CD4-positive, alpha-beta T cell treated with Interleukin-17A for 4 hours (primary cell): ENCODE measurements around the gene ZDHHC13.

Source experiments
- DNase-seq: peaks from one replicate; pipeline ENCODE4 v3.0.0-alpha.2; 2020; ENCODE audit warnings: mixed read lengths

ZDHHC13 gene

DNA sequence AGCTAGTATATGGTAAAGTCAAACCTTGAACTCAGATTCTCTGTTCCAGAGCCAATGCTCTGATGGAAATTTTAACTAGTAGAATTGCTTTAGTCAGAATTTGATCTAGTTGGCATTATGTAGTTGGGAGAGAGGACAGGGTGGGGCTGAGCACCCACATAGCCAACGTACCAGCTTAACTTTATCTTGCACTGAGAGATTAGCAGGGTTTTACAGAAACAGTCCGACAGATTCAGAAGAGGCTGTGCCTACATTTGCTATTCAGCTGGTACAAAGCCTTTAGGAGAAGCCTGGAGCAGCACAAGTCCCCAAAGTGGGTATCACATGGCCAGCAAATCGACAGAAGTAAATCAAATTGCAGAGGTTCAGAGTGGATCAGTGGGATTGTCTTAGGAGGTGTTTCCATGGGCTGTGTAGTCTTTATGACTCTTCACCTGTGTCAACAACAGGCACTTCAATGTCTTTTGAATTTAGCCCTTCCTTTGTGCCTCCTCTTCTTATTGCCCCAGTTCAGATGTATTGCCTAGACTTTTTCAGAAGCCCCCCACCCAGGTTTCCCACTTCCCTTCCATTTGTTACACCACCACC, 92.1 kb downstream of the ZDHHC13 start:
- DNase-seq, result no peak

DNA sequence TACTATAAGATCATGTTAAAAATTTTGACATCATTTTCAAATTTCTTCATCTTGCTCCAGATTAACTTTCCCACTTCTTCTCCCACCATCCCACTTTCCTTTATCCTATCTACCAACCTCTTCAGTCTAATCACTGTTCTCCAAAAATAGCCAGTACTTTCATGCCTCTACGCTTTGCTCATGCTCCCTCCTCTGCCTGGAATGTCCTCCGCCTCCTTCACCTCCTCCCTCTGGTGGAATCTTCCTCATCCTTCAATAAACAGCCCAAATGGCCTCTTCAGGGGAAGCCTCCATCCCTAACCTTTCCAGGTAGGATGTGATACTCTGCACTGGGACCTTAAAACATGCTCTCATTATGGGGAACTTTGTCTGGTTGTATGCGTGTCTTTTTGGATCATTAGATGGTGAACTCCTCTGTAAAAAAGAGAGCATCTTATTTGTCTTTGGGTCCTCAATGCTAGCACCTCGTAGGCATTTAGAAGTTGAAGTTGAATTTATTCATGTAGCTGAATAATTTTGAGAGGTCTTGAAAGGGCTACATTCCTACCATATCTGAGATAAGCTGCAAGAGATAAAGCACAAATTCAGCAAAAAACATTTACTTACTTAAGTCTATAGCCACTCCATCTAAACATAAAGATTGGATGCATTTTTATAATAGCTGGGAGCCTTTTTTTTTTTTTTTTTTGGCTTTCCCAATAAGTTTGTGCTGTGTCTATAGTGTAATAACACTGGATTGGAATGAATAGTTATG, 92.8 kb downstream of the ZDHHC13 start:
- no peak for DNase-seq

DNA sequence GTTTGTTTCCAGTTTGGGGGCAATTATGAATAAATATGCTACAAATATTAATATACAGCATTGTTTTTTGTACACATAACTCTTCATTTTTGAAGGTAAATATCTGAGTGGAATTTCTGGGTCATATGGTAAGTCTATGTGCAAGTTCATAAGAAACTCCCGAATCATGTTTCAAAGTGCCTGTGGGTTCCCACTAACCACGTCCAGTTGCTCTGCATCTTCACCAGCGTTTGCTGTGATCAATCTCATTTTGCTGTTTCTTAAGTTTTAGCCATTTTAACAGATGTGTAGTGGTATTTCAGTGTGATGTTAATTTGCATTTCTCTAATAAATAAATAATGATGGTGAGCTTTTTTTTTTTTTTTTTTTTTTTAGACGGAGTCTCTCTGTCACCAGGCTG, 99.1 kb downstream of the ZDHHC13 start:
- no peak for DNase-seq

DNA sequence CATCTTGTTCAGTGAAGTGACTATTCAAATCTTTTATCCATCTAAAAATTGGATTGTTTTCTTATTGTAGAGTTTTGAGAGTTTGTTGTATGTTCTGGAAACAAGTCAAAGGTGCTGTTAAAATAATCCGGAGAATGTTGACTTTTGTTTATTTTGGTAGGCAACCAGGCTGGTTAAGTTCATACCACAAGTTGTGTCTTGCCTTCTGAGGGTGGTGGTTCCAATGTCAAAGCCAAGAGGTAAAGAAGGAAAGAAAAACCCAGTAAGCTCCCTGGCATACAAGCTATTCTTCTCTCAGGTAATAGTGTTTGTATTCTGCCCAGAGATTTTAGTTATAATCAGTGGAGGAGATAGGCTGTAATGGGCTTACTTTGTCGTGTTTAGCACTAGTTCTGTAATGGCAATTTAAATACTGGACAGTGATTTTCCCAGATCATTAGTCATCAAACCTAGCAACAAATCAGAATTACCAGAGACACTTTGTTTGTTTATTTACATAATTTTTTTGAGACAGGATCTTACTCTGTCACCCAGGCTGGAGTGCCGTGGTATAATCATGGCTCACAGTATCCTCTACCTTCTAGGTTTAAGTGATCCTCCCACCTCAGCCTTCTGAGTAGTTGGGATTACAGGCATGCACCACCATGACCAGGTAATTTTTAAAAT, 99.9 kb downstream of the ZDHHC13 start:
- no peak for DNase-seq

DNA sequence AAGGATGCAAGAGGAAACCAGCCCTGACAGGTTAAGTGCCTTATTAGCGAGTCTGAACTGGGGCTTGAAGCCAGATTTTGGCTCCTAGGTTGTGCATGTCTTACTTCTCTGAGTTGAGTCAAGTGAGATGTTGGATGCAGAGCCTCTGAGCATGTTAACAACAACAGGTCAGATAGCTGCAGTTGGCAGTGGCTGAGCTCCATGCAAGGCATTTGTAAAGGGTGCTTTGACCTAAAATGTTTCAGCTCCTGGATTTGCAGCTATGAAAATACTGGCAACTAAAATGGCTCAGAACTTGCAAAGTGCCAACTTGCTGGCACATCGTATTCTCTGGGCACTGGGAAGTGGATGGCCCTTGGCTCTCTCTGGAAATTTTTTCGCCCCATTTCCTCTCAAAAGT, 101.2 kb downstream of the ZDHHC13 start:
- no peak for DNase-seq

DNA sequence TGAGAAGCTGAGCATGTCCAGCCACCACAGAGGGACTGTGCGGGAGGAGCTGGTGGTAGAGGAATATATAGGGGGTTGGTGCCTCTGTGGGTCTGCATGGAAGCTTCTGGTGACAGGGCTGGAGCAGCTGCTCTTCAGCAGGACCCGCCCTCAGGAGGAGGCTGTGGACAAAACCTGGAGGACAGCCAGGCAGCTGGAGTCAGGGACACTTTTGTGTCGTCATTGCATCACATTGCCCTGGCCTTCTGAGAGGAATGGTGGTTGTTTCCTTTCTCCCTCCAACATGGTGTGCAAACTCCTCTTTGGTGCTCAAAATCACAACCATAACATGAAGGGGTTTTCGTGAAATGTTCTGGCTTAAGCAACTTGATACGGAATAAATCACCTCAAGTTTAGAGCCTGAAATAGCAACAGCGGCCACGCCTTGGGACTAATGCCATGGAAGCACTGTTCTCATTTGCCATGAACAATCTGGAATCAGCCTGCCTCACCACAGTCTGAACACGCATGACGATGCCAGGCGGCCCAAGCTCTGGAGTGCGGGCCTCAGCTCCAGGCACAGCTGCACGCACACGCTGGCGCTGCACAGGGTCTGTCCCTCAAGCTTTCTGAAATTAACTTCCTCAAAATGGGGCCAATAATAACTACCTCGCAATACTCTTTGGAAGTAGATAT, 102.0 kb downstream of the ZDHHC13 start:
- DNase-seq, result no peak

DNA sequence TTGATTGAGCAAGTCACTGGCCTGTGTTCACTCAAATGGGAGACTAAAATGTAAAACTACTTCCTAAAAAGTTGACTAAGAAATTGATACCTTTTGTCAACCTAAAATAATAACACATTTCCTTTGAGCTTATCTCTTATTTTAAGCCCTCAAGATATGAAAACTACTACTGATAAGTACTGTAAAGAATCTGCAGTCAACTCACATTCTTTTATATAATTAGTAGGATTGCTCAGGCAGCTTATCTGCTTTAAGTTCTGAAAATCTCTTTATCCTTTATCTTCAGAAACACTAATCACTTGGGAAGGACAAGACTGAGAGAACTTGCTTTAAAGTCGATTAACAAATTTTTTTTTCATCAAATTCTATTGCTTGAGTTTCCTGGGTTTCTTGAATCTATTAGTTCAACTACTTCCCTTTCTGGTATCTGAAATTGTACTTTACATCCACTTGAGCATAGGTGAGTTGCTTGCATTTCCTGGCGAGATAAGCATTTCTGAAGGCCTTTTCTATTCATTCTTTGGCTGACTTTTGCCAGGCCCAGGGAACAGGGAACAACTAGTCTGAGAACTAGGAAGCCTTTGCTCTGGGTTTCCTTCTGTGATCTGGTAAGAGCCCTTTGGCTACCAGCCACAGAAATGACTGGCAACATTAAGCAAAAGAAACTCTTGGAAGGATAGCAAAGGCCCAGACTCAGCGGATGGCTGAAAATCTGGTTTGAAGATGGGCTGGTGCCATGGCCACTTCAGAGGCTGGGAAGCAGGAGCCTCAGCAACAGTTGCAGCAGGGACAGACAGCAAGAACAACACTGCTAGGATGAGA, 104.1 kb downstream of the ZDHHC13 start:
- no peak for DNase-seq

DNA sequence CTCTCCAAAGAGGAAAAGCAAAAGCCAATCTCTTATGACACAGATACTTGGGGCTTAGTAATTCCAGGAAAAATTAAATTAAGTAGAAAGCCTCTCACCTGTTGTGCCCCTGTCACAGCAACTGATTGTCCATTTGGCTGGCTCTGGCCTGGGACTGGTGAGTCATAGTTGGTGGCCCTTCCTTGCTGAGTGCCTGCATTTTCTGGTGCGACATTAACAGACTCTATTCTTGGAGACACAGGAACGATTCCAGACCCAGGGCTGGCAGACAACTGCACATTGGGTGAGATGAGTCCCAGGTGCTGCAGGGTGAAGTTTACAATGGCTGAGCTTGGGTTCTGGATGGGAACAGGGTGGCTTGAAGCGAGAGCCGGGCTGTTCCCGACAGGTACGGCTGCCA, 108.2 kb downstream of the ZDHHC13 start:
- no peak for DNase-seq

DNA sequence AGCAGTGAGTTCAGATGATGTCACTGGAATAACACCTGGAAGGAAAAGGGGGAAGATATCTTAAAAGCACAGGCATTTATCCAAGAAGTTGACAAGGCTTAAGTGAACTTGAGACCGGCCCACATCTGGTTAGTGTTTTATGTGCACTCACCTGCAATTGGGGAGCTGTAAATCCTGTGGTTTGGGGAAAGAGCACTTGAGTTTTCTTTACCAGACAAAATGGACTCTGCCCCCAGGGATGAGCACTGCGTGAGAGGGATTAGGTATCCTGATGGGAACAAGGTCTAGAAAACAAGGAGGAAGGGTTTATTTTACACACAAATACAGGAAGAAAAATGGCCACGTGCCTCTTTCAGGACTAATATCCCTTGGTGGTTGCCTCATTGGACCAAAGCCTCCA, 108.6 kb downstream of the ZDHHC13 start:
- no peak for DNase-seq
